ENCODE measurements around the gene RAB21. TPM values are rescaled to one million over a fixed set of nuclear protein-coding genes. Genes with fewer than 3 reads are reported as not detected.

The RAB21 gene
- total RNA-seq, 1 donor from 2014 or later = 9.9 TPM

Other genes starting within 250 kb of the RAB21 start
- gene ZFC3H1, start 91.0 kb upstream of the RAB21 start, total RNA-seq = 25.1 TPM
- gene THAP2, start 90.6 kb upstream of the RAB21 start, total RNA-seq = 5.2 TPM
- 36.0 TPM for gene TMEM19, start 68.8 kb upstream of the RAB21 start, total RNA-seq
- gene TBC1D15, start 84.9 kb downstream of the RAB21 start, total RNA-seq = 20.9 TPM
- not detected for gene TPH2, start 184.0 kb downstream of the RAB21 start, total RNA-seq